ENCODE results near the gene PTPRN2. TPM values are rescaled to one million over a fixed set of nuclear protein-coding genes. Genes with fewer than 3 reads are reported as not detected.
"Not testable (repeated sequence)": the region's sequence is repeated elsewhere in the genome, so short reads cannot be mapped to it uniquely, and the experiment has no call there.

Gene PTPRN2
- polyA plus RNA-seq, 1 experiment = 0.02 TPM

DNA sequence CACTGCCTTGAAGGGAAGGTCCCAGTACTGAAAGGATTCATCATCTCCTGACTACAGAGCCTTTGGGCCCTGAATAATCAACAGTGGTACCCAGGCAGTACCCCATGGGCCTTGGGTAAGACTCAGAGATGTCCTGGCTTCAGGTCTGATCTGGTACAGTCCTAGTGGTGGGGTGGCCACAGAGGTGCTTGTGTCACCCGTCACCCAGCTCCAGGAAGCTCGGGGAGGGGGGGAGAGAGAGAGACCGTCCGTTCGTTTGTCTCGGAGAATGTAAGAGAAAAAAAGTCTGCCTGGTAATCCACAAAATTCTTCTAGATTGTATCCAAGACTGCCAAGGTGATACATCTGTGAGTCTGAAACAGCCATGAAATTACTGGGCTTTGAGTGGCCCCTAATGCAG, 381.3 kb downstream of the PTPRN2 start:
- Histone ChIP-seq H3K4me3 (ENCODE audit: low read depth, low read length) (no peak overlapping the region), H3K27me3 (ENCODE audit: control insufficient read depth, insufficient read depth, low read length) (no peaks in the 10 kb centered on the region), H3K9me3 (ENCODE audit: control insufficient read depth, insufficient read depth, low read length) (peaks cover 26% of the 10 kb centered on the region), H3K27ac (ENCODE audit: low read depth, low read length) (no peak overlapping the region)
- TF ChIP-seq, protein P1, sequence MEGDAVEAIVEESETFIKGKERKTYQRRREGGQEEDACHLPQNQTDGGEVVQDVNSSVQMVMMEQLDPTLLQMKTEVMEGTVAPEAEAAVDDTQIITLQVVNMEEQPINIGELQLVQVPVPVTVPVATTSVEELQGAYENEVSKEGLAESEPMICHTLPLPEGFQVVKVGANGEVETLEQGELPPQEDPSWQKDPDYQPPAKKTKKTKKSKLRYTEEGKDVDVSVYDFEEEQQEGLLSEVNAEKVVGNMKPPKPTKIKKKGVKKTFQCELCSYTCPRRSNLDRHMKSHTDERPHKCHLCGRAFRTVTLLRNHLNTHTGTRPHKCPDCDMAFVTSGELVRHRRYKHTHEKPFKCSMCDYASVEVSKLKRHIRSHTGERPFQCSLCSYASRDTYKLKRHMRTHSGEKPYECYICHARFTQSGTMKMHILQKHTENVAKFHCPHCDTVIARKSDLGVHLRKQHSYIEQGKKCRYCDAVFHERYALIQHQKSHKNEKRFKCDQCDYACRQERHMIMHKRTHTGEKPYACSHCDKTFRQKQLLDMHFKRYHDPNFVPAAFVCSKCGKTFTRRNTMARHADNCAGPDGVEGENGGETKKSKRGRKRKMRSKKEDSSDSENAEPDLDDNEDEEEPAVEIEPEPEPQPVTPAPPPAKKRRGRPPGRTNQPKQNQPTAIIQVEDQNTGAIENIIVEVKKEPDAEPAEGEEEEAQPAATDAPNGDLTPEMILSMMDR (IDR thresholded peaks at IDR 0.05; ENCODE audit: low read depth, low read length) = no peak
- POLR2A ChIA-PET = no interaction called here
- CTCF ChIA-PET = no interaction called here
- no peak for DNase-seq (ENCODE audit: low read depth, low spot score)

DNA sequence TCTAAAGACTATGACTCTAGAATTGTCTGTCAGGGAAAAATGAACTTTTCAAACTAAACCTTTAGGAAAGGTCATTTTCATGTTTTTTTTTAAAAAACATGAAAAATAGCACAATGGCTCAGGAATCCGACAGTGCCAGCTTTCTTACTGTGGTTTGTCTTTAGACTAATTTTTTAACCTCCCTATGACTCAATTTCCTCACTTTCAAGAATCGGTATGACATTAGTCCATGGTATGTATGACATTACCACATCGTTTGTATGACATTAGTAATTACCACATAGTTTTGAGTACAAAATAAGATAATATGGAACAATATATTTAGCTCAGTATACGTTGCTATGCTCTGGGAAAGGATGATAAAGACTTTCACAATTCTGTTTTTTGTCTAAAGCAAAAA, 383.2 kb downstream of the PTPRN2 start:
- no peak for DNase-seq (ENCODE audit: low read depth, low spot score)
- ChIA-PET POLR2A (no interaction called here), CTCF (no interaction called here)

DNA sequence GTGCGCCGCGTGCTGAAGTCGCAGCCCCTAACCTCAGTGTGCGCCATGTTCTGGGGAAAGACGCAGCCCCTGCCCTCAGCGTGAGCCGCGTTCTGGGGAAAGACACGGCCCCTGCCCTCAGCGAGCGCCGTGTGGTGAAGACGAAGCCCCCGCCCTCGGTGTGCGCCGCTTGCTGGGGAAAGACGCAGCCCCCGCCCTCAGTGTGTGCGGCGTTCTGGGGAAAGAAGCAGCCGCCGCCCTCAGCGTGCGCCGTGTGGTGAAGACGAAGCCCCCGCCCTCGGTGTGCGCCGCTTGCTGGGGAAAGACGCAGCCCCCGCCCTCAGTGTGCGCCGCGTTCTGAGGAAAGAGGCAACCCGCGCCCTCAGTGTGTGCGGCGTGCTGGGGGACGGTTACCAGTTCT, 383.7 kb downstream of the PTPRN2 start:
- H3K4me3 ChIP-seq (ENCODE audit: low read depth, low read length); H3K27ac ChIP-seq (ENCODE audit: low read depth, low read length); POLR2A ChIA-PET; CTCF ChIA-PET; DNase-seq (ENCODE audit: low read depth, low spot score); H3K27me3 ChIP-seq (ENCODE audit: control insufficient read depth, insufficient read depth, low read length): not testable (repeated sequence)
- H3K9me3 ChIP-seq (ENCODE audit: control insufficient read depth, insufficient read depth, low read length) = peaks cover 34% of the 10 kb centered on the region

More for the DNA sequence above, 383.2 kb downstream of the PTPRN2 start:
- Histone ChIP-seq H3K27me3 (ENCODE audit: control insufficient read depth, insufficient read depth, low read length) (no peaks in the 10 kb centered on the region), H3K9me3 (ENCODE audit: control insufficient read depth, insufficient read depth, low read length) (peaks cover 29% of the 10 kb centered on the region), H3K27ac (ENCODE audit: low read depth, low read length) (no peak overlapping the region), H3K4me3 (ENCODE audit: low read depth, low read length) (no peak overlapping the region)
- TF ChIP-seq, protein P1 (IDR thresholded peaks at IDR 0.05; ENCODE audit: low read depth, low read length) = no peak

DNA sequence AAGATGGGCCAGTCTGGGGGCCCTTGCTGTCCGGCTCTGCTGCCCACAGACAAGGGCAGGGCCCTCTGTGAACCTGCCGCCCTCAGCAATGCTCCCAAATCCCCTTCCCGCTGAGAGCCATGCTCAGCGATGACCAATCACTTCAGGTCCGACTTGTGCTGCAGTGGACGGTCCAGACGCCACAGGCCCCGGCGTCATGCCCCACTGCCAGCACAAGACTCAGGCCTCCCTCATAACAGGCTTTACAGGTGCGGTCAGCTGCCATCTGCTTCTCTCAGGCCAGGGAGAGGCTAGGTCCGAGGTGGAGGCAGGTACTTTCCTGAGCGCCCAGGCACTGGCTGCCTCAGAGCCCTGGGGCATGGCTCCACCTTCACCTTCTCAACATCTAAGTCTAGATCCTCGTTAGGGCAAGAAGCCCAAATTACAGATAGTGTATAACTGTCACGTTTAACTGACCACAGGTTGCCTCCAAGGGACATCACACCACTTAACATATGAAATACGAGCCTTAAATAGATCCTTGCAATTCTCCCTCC, 393.2 kb downstream of the PTPRN2 start:
- H3K4me3 ChIP-seq (ENCODE audit: low read depth, low read length) = no peak overlapping the region
- DNase-seq (ENCODE audit: low read depth, low spot score) = no peak
- H3K27ac ChIP-seq (ENCODE audit: low read depth, low read length) = no peak overlapping the region
- ChIA-PET CTCF (no interaction called here), POLR2A (no interaction called here)
- TF ChIP-seq, protein P1 (IDR thresholded peaks at IDR 0.05; ENCODE audit: low read depth, low read length) = no peak
- peaks cover 70% of the 10 kb centered on the region for H3K9me3 ChIP-seq (ENCODE audit: control insufficient read depth, insufficient read depth, low read length)
- no peaks in the 10 kb centered on the region for H3K27me3 ChIP-seq (ENCODE audit: control insufficient read depth, insufficient read depth, low read length)

DNA sequence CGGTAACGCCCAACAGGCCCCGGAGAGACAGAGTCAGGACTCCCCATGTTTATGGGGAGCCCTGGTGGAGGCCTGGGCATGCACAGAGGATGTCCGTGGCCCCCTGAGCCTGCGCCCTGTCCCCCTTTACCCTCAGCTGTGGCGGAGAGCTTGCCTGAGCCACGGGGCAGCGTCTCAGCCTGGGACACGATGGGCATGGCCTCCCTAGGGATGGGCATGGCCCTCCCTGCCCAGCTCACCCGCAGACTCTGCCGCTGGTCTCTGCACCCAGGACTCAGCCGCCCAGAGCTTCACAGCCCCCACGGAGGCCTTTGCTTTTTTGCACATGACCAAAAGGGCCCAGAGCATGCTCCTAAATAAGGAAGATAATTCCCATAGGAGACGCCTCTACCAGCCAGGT, 394.2 kb downstream of the PTPRN2 start:
- no peak overlapping the region for H3K4me3 ChIP-seq (ENCODE audit: low read depth, low read length)
- no peaks in the 10 kb centered on the region for H3K27me3 ChIP-seq (ENCODE audit: control insufficient read depth, insufficient read depth, low read length)
- ChIA-PET POLR2A (no interaction called here), CTCF (no interaction called here)
- TF ChIP-seq, protein P1 (IDR thresholded peaks at IDR 0.05; ENCODE audit: low read depth, low read length) = no peak
- H3K9me3 ChIP-seq (ENCODE audit: control insufficient read depth, insufficient read depth, low read length) = peaks cover 72% of the 10 kb centered on the region
- no peak overlapping the region for H3K27ac ChIP-seq (ENCODE audit: low read depth, low read length)
- no peak for DNase-seq (ENCODE audit: low read depth, low spot score)

DNA sequence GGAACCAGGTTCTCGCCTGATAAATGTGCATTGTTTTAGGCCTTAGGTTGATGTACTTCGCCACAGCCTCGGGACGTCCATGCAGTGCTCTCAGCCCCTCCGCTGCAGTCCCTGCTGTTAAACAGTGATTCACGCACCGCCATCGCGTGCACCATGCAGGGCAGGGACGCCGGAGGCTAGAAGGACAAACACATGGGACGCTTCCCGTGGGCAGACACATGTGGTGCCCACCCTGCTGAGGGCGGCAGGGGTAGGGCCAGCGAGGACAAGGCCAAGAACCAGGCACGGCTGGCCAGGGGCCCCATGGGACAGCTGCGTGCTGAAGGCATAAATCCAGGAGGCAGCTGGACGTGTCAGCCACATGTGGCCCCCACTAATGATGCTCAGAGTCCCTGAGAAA, 394.7 kb downstream of the PTPRN2 start:
- H3K27me3 ChIP-seq (ENCODE audit: control insufficient read depth, insufficient read depth, low read length) = no peaks in the 10 kb centered on the region
- CTCF ChIA-PET = no interaction called here
- no peak for DNase-seq (ENCODE audit: low read depth, low spot score)
- POLR2A ChIA-PET = no interaction called here
- no peak overlapping the region for H3K4me3 ChIP-seq (ENCODE audit: low read depth, low read length)
- TF ChIP-seq, protein P1 (IDR thresholded peaks at IDR 0.05; ENCODE audit: low read depth, low read length) = no peak
- no peak overlapping the region for H3K27ac ChIP-seq (ENCODE audit: low read depth, low read length)
- H3K9me3 ChIP-seq (ENCODE audit: control insufficient read depth, insufficient read depth, low read length) = peaks cover 74% of the 10 kb centered on the region
